OCI-LY7 (cell line): ENCODE measurements around the gene NRCAM.

Source experiments
- CTCF ChIP-seq: fragments of 200-600 bp; sonication (generic); conservative IDR thresholded peaks from 2 replicates; pipeline ENCODE4 v1.5.1; 2014; ENCODE audit warnings: mild to moderate bottlenecking, antibody characterized with exemption, low read length, moderate library complexity, mixed read lengths
- EZH2phosphoT487 ChIP-seq: fragments of 200-600 bp; sonication (generic); IDR thresholded peaks from 2 replicates; pipeline ENCODE4 v1.6.1; 2018; ENCODE audit warnings: low read depth, borderline replicate concordance, mild to moderate bottlenecking, mixed run types, antibody characterized with exemption, low read length, moderate library complexity, mixed read lengths

- TF ChIP-seq CTCF: no peak
- TF ChIP-seq EZH2phosphoT487: no peak
Measured at GRCh38 chr7:108479751-108480150, 23.5 kb upstream of the NRCAM start.
